Astrocyte (in vitro differentiated cells and primary cell): ENCODE measurements around the gene ATAT1. TPM values are rescaled to one million over a fixed set of nuclear protein-coding genes. Genes with fewer than 3 reads are reported as not detected.

Source experiments
- DNase-seq: peaks from one replicate; pipeline ENCODE4 v3.0.0-alpha.2; 2010; ENCODE audit warnings: low read depth
- FAIRE-seq: peaks from 2 replicates; lab custom pipeline; 2011; peaks lifted over from hg19 to GRCh38; lab: Jason Lieb, UNC
- H2AFZ ChIP-seq: 2 replicates; pipeline ENCODE4 v1.6.0; 2012; ENCODE audit warnings: low read depth, low read length, inconsistent platforms
- H3K27ac ChIP-seq: 2 replicates; pipeline ENCODE4 v1.5.1; 2011; ENCODE audit warnings: low read depth, low read length, inconsistent platforms
- H3K27me3 ChIP-seq: 2 replicates; pipeline ENCODE4 v1.6.0; 2011; ENCODE audit warnings: low read length, inconsistent platforms; ENCODE audit not compliant: insufficient read depth
- H3K36me3 ChIP-seq: 2 replicates; pipeline ENCODE4 v1.5.1; 2011; ENCODE audit warnings: low read length, inconsistent platforms; ENCODE audit not compliant: insufficient read depth
- H3K4me1 ChIP-seq: 2 replicates; pipeline ENCODE4 v1.5.1; 2011; ENCODE audit warnings: low read length, inconsistent platforms; ENCODE audit not compliant: insufficient read depth
- H3K4me2 ChIP-seq: 2 replicates; pipeline ENCODE4 v1.6.0; 2012; ENCODE audit warnings: low read length, inconsistent platforms
- H3K4me3 ChIP-seq: 2 replicates; pipeline ENCODE4 v1.5.1; 2011; ENCODE audit warnings: low read depth, mild to moderate bottlenecking, low read length, inconsistent platforms; ENCODE audit not compliant: insufficient read depth
- H3K79me2 ChIP-seq: 2 replicates; pipeline ENCODE4 v1.6.0; 2012; ENCODE audit warnings: mild to moderate bottlenecking, low read length, inconsistent platforms; ENCODE audit not compliant: insufficient read depth
- H3K9ac ChIP-seq: 2 replicates; pipeline ENCODE4 v1.6.0; 2012; ENCODE audit warnings: mild to moderate bottlenecking, low read length, inconsistent platforms
- H3K9me3 ChIP-seq: 2 replicates; pipeline ENCODE4 v1.5.1; 2012; ENCODE audit warnings: low read depth, mild to moderate bottlenecking, low read length, inconsistent platforms; ENCODE audit not compliant: insufficient read depth
- H4K20me1 ChIP-seq: 2 replicates; pipeline ENCODE4 v1.6.0; 2012; ENCODE audit warnings: low read length, inconsistent platforms; ENCODE audit not compliant: insufficient read depth
- H3K27ac Mint-ChIP-seq: one replicate; pipeline ENCODE4 v1.8.0; 2021; ENCODE audit warnings: mild to moderate bottlenecking, mixed read lengths; ENCODE audit not compliant: unreplicated experiment
- H3K27me3 Mint-ChIP-seq: one replicate; pipeline ENCODE4 v1.8.0; 2021; ENCODE audit warnings: low read depth, mixed read lengths; ENCODE audit not compliant: unreplicated experiment
- H3K36me3 Mint-ChIP-seq: one replicate; pipeline ENCODE4 v1.8.0; 2021; ENCODE audit warnings: low read depth, mixed read lengths; ENCODE audit not compliant: unreplicated experiment
- H3K4me1 Mint-ChIP-seq: one replicate; pipeline ENCODE4 v1.8.0; 2021; ENCODE audit warnings: low read depth, mixed read lengths; ENCODE audit not compliant: unreplicated experiment
- H3K4me3 Mint-ChIP-seq: one replicate; pipeline ENCODE4 v1.8.0; 2021; ENCODE audit warnings: mild to moderate bottlenecking, moderate library complexity, mixed read lengths; ENCODE audit not compliant: unreplicated experiment
- H3K9me3 Mint-ChIP-seq: one replicate; pipeline ENCODE4 v1.8.0; 2021; ENCODE audit warnings: mild to moderate bottlenecking, mixed read lengths; ENCODE audit not compliant: unreplicated experiment
- CTCF ChIP-seq: IDR thresholded peaks from 2 replicates; pipeline ENCODE4 v1.5.1; 2011; ENCODE audit warnings: low read depth, mild to moderate bottlenecking, inconsistent platforms, low read length, moderate library complexity; ENCODE audit not compliant: insufficient read depth
- EZH2 ChIP-seq: IDR thresholded peaks from 2 replicates; pipeline ENCODE4 v1.6.1; 2012; ENCODE audit warnings: mild to moderate bottlenecking, low read length, inconsistent platforms; ENCODE audit not compliant: insufficient read depth
- total RNA-seq: library from RNA; stranded (reverse); gene quantifications from 2 replicates; pipeline ENCODE4 v1.2.1, GENCODE V29; 2021

Gene ATAT1
- total RNA-seq, 1 donor from 2014 or later, result 16.6 TPM

- H3K27ac Mint-ChIP-seq, result peak within 1 kb of the TSS; percentile 100
- Histone ChIP-seq H3K4me2 (peak within 1 kb of the TSS; percentile 99), H3K27ac (peak within 1 kb of the TSS; percentile 100), H2AFZ (peak within 1 kb of the TSS; percentile 79), H3K27me3 (no peaks in the 10 kb centered on the region), H3K9me3 (no peaks in the 10 kb centered on the region), H3K36me3 (peaks cover 14% of the 10 kb centered on the region), H3K79me2 (peaks cover 44% of the 10 kb centered on the region), H3K4me1 (peaks cover 28% of the 10 kb centered on the region), H4K20me1 (peaks cover 32% of the 10 kb centered on the region), H3K4me3 (peak within 1 kb of the TSS; percentile 100), H3K9ac (peak within 1 kb of the TSS; percentile 100)
- peaks cover 3% of the 10 kb centered on the region for H3K9me3 Mint-ChIP-seq
- H3K27me3 Mint-ChIP-seq, result no peaks in the 10 kb centered on the region
- no peak for TF ChIP-seq EZH2
- TF ChIP-seq CTCF, result no peak
- peaks cover 20% of the 10 kb centered on the region for H3K36me3 Mint-ChIP-seq
- peak within 1 kb of the TSS; percentile 99 for H3K4me3 Mint-ChIP-seq
- H3K4me1 Mint-ChIP-seq, result peaks cover 27% of the 10 kb centered on the region
- DNase-seq, result peak; percentile 95
- no peak for FAIRE-seq
Observed at GRCh38 chr6:30617565-30618269, 9.0 kb upstream of the ATAT1 start, which contains the start of gene MRPS18B. MRPS18B (plus strand) TSS chr6:30617840; CDS start chr6:30617866, 26 bp downstream.

- H3K4me2 ChIP-seq, result peak overlapping the region; percentile 89
- H3K79me2 ChIP-seq, result peaks cover 44% of the 10 kb centered on the region
- H3K9me3 ChIP-seq, result no peaks in the 10 kb centered on the region
- peak overlapping the region; percentile 100 for H3K27ac ChIP-seq
- H3K4me1 ChIP-seq, result peaks cover 22% of the 10 kb centered on the region
- Mint-ChIP-seq H3K36me3 (peaks cover 20% of the 10 kb centered on the region), H3K27me3 (no peaks in the 10 kb centered on the region), H3K4me1 (peaks cover 21% of the 10 kb centered on the region), H3K9me3 (peaks cover 3% of the 10 kb centered on the region), H3K27ac (peak overlapping the region; percentile 100), H3K4me3 (peak overlapping the region; percentile 99)
- FAIRE-seq (no peak), DNase-seq (no peak)
- peaks cover 26% of the 10 kb centered on the region for H4K20me1 ChIP-seq
- H2AFZ ChIP-seq, result no peak overlapping the region
- H3K4me3 ChIP-seq, result peak overlapping the region; percentile 78
- no peaks in the 10 kb centered on the region for H3K27me3 ChIP-seq
- no peak for TF ChIP-seq EZH2
- TF ChIP-seq CTCF, result no peak
- peak overlapping the region; percentile 100 for H3K9ac ChIP-seq
- H3K36me3 ChIP-seq, result peaks cover 17% of the 10 kb centered on the region
Observed at GRCh38 chr6:30618270-30618797, 8.3 kb upstream of the ATAT1 start.

GRCh38 chr6:30619561-30619960 lies 7.1 kb upstream of the ATAT1 start:
- no peaks in the 10 kb centered on the region for H3K9me3 ChIP-seq
- H3K9ac ChIP-seq, result no peak overlapping the region
- Mint-ChIP-seq H3K4me1 (peaks cover 12% of the 10 kb centered on the region), H3K9me3 (peaks cover 3% of the 10 kb centered on the region), H3K4me3 (peak overlapping the region; percentile 99), H3K27me3 (no peaks in the 10 kb centered on the region), H3K27ac (peak overlapping the region; percentile 41), H3K36me3 (peaks cover 20% of the 10 kb centered on the region)
- peaks cover 13% of the 10 kb centered on the region for H4K20me1 ChIP-seq
- DNase-seq (no peak), FAIRE-seq (no peak)
- no peak overlapping the region for H2AFZ ChIP-seq
- no peak overlapping the region for H3K4me2 ChIP-seq
- H3K36me3 ChIP-seq, result peaks cover 20% of the 10 kb centered on the region
- H3K4me3 ChIP-seq, result no peak overlapping the region
- no peak overlapping the region for H3K27ac ChIP-seq
- peaks cover 10% of the 10 kb centered on the region for H3K4me1 ChIP-seq
- no peak for TF ChIP-seq EZH2
- no peak for TF ChIP-seq CTCF
- peaks cover 40% of the 10 kb centered on the region for H3K79me2 ChIP-seq
- H3K27me3 ChIP-seq, result no peaks in the 10 kb centered on the region
